Measurements from ENCODE around the gene IL17RC. TPM values are rescaled to one million over a fixed set of nuclear protein-coding genes. Genes with fewer than 3 reads are reported as not detected.

IL17RC gene
- polyA plus RNA-seq, 3 donors = 30.9 to 42.3 (median 39.6) TPM

DNA sequence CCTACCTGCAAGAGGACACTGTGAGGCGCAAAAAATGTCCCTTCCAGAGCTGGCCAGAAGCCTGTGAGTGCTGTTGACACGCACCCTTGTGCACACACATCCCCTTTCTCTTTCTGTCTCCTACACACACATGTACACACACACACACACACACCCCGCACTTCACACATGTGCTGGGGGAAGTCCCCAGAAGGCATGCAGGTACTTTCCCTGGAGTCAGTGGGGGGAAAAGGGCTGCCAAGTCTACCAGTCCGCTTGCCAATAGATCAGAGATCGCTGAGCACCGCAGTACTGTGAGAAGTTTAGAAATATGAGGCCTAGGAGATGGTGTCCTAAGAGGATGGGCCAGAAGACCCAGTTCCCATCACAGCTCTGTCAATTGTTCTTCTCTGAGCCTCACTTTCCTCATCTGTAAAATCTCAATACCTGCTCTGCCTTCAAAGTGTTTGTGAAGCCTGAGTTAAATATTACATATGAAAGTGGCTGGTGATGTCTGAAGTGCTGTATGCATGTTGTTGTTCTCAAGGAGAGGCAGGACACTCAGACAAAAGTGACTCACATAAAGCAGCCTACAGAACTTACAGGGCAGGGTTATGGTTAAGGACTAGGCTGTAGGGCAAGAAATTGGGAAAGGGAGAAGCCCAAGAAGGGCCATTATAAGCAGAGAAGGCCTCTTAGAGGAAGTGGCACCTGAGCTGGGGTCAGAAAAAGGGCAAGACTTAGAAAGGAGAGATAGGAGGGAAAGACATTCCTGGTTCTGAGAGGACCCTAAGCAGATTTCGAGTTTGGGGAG lies 7.5 kb upstream of the IL17RC start:
- DNase-seq (ENCODE audit: extremely low read depth in 1 of 11, low read depth in 9 of 11, low spot score in 4 of 11) = no peak

DNA sequence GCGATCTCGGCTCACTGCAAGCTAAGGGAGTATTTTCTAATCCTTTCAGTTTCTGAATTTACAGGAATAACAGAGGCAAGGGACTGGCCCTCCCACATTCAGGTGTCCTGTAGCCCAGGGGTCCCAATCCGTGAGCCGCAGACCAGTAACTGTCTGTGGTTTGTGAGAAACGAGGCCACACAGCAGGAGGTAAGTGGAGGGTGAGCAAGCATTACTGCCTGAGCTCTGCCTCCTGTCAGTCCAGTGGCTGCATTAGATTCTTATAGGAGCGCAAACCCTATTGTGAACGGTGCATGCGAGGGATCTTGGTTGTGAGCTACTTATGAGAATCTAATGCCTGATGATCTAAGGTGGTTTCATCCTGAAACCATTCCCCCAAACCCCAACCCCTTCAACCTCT lies 5.0 kb upstream of the IL17RC start:
- no peak for DNase-seq (ENCODE audit: extremely low read depth in 1 of 11, low read depth in 9 of 11, low spot score in 4 of 11)

DNA sequence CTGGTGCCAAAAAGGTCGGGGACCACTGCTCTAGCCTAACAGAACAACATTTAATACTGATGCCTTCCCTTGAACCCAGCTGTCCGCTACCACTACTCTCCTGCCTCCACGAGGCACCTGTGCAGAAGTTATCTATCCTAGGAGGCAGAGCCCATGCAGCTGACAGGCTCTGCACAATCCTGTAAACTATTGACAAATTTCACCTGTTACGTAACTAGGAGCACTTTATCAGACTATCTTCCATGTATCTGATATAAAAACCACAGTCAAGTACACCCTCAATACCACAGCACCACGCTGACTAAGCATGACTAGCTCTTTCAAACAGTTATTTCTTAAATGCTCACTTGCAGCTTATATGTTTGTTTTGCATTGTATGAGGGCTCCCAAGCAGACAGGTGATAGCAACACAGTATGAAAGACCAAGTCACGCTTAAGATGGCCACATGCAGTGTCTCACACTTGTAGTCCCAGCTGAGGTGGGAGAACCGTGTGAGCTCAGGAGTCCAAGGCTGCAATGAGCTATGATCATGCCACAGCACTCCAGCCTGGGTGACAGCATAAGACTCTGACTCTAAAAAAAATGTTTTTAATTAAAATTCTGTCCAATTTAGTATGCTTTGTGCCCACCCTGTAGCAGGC lies 4.5 kb upstream of the IL17RC start:
- DNase-seq (ENCODE audit: extremely low read depth in 1 of 11, low read depth in 9 of 11, low spot score in 4 of 11) = no peak

DNA sequence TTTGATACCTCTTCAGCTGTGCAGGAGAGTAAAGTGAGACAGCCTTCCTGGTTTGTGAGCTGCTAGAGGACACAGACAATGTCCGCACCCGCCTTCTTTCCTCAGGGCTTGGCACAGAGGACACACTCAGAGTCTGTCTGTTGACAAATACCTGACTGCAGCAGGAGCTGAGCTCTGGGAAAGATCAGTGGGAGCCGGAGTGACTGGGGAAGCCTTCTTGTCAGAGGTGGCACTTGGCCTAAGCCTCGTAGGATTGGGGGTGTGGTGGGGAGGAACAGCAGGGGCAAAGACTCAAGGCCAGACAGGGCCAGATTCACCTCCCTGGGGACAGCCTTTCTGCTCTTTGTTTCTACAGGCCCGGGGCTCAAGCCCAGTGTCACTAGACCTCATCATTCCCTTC lies 3.3 kb upstream of the IL17RC start:
- no peak for DNase-seq (ENCODE audit: extremely low read depth in 1 of 11, low read depth in 9 of 11, low spot score in 4 of 11)

DNA sequence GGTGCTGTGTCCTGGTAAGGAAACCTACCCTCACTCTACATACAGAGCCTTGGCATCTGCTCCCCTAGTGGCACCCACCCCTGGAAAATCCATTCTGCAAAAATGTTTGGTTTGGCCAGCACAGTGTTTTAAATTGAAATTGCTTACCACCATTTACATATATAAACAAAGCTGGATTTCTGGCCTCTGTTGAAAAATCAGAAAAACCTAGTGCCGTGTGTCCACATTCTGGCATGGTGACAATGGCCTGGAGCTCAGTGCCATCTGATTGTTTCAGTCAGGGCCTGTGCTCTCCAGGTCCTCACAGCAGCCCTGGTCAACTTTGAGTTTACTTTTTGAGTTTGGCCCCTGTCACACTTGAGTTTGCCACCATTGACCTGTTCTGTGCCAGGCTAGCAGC lies 2.9 kb upstream of the IL17RC start:
- no peak for DNase-seq (ENCODE audit: extremely low read depth in 1 of 11, low read depth in 9 of 11, low spot score in 4 of 11)

DNA sequence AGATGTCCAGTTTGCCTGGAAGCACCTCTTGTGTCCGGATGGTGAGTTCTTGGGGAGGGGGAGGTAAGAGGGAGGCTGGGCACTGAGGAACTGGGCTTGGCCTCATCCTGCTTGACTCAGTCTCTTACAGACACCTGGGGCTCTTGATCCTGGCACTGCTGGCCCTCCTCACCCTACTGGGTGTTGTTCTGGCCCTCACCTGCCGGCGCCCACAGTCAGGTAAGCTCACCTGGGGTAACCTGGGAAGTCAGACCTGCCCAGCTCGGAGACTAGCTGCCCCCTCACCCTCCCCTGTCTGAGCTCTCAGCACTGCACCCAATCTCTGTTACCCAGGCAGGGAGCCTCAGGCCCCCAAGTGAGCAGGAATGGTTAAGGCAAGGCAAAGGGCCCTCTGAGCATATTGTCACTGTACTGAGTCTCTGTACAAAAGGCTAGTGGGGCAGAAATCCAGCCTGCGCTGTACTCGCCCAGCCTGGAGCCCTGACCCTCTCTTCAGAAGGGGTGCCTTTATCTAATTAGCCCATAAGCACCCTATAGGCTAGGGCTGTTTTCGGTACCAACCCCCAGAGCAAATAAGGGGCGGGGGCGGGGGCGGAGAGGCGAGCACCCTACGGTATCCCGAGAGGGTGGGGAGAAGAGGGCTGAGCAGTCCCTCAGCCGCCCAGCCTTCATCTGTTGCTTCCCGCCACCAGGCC lies 2.2 kb upstream of the IL17RC start:
- DNase-seq (ENCODE audit: extremely low read depth in 1 of 11, low read depth in 9 of 11, low spot score in 4 of 11) = no peak

DNA sequence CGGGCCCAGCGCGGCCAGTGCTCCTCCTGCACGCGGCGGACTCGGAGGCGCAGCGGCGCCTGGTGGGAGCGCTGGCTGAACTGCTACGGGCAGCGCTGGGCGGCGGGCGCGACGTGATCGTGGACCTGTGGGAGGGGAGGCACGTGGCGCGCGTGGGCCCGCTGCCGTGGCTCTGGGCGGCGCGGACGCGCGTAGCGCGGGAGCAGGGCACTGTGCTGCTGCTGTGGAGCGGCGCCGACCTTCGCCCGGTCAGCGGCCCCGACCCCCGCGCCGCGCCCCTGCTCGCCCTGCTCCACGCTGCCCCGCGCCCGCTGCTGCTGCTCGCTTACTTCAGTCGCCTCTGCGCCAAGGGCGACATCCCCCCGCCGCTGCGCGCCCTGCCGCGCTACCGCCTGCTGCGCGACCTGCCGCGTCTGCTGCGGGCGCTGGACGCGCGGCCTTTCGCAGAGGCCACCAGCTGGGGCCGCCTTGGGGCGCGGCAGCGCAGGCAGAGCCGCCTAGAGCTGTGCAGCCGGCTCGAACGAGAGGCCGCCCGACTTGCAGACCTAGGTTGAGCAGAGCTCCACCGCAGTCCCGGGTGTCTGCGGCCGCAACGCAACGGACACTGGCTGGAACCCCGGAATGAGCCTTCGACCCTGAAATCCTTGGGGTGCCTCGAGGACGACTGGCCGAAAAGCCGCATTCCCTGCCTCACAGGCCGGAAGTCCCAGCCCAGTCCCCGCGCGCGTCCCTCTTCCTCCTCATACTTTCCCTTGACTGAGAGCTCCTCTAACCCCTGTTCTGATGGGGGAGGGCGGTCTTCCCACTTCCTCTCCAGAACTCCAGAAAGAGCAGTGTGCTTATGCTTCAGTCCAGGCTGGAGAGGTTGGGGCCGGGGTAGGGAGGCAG lies 1.4 kb upstream of the IL17RC start:
- DNase-seq (ENCODE audit: extremely low read depth in 1 of 11, low read depth in 9 of 11, low spot score in 4 of 11) = peak in 6 of 11 donors; percentile 54 to 66 (median 61)

DNA sequence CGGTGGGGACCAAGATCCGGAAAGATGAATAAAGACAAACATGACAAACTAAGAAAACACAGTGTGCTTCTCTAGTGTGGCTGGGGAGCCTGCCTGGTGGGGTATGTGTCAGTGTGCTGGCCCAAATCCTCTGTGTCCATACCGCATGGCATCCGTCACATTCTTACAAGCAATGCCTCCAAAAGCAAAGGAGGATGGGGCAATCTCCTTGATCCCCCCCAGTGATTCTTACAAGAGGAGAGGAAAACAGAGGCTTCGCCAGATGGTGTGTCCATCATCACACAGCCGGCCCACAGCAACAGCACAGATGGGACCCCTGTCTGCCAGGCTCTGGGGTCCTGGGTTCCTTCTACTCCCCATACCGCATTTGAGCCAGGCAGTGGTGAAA lies 558 bp upstream of the IL17RC start:
- no peak for DNase-seq (ENCODE audit: extremely low read depth in 1 of 11, low read depth in 9 of 11, low spot score in 4 of 11)

DNA sequence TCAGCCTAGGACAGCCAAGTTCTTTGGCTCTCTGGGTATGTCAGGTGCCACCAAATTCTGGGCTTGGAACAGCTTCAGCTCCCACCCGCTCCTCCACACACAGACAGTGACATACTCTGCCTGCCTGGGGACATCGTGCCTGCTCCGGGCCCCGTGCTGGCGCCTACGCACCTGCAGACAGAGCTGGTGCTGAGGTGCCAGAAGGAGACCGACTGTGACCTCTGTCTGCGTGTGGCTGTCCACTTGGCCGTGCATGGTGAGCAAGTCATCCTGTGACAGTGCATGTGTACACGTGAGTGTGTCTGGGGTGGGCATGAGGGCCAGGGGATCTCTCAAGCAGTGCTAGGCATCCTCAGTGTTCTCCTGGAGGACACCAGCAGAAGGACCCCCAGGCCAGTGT lies 922 bp downstream of the IL17RC start:
- no peak for DNase-seq (ENCODE audit: extremely low read depth in 1 of 11, low read depth in 9 of 11, low spot score in 4 of 11)

DNA sequence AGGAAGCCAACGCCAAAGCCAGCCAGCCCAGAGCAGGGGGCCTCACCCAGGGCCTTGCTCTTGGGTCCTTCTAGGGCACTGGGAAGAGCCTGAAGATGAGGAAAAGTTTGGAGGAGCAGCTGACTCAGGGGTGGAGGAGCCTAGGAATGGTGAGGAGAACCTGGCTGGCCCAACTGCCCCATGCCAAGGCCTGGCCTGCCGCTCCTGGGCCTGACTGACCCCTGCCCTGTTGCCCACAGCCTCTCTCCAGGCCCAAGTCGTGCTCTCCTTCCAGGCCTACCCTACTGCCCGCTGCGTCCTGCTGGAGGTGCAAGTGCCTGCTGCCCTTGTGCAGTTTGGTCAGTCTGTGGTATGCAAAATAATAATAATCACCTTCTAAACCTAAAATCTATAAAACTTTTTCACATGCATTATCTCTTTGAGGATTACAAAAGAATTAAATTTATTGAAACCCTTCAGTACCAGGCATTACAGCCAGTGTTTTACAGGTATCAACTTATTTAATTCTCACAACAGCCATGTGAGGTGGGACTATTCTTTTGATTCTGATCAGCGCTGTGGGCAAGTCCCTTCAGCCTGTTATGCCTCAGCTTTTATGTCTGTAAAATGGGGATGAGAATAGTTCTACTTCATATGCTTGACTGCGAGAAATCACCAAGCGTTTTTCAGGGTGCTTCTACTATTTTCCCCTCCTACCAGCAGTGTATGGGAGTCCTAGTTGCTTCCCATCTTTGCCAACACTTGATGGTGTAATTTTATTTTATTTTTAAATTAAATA lies 1.6 kb downstream of the IL17RC start:
- no peak for DNase-seq (ENCODE audit: extremely low read depth in 1 of 11, low read depth in 9 of 11, low spot score in 4 of 11)

DNA sequence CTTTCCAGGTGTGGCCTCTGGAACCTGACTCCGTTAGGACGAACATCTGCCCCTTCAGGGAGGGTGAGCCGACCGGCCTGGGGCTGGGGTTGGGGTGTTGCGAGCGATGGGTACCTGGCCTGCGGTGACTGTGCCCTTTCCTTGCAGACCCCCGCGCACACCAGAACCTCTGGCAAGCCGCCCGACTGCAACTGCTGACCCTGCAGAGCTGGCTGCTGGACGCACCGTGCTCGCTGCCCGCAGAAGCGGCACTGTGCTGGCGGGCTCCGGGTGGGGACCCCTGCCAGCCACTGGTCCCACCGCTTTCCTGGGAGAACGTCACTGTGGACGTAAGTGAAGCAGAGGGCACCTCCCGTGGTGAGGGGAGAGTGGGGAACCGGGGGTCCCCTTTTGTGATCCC lies 11.3 kb downstream of the IL17RC start:
- no peak for DNase-seq (ENCODE audit: extremely low read depth in 1 of 11, low read depth in 9 of 11, low spot score in 4 of 11)

DNA sequence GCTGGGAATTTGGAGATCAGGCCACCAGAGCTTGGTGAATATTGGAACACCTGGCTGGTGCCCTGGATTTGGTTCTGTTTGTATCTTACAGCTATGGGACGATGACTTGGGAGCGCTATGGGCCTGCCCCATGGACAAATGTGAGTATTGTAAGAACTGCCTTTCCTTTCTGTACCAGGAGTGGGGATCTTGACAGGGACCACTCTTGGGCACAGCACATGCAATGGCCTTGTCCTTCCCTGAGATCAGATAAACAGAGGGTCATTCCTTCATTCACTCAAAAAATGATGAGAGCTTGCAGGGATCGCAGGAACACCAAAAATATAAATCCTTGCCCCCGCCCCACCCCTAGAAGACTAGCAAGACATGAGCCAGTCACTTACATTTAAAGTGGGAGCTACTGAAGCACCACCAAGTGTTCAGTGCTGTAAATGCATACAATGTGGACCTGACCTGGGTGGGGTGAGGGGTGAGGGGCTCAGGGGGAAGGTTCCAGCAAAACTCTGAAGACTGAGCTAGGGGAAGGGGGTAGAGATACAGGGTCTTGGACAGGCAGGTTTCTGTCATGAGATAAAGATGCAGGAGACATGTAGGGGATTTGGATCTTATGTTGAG lies 14.0 kb downstream of the IL17RC start:
- no peak for DNase-seq (ENCODE audit: extremely low read depth in 1 of 11, low read depth in 9 of 11, low spot score in 4 of 11)

DNA sequence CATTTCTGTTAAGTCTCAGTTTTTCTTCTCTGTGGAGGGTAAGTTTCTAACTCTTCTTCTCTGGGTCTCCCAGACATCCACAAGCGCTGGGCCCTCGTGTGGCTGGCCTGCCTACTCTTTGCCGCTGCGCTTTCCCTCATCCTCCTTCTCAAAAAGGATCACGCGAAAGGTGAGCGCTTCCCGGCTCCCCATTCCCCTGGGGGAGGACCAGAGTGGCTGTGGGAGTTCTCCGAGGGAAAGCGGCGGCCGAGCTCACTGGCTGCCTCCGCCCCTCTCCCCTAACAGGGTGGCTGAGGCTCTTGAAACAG lies 15.6 kb downstream of the IL17RC start:
- DNase-seq (ENCODE audit: extremely low read depth in 1 of 11, low read depth in 9 of 11, low spot score in 4 of 11) = no peak

DNA sequence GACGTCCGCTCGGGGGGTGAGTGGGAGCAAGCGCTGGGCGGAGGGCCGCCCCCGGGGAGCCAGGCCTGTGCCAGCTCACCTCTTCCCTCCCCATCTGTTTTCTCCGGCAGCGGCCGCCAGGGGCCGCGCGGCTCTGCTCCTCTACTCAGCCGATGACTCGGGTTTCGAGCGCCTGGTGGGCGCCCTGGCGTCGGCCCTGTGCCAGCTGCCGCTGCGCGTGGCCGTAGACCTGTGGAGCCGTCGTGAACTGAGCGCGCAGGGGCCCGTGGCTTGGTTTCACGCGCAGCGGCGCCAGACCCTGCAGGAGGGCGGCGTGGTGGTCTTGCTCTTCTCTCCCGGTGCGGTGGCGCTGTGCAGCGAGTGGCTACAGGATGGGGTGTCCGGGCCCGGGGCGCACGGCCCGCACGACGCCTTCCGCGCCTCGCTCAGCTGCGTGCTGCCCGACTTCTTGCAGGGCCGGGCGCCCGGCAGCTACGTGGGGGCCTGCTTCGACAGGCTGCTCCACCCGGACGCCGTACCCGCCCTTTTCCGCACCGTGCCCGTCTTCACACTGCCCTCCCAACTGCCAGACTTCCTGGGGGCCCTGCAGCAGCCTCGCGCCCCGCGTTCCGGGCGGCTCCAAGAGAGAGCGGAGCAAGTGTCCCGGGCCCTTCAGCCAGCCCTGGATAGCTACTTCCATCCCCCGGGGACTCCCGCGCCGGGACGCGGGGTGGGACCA lies 16.1 kb downstream of the IL17RC start:
- DNase-seq (ENCODE audit: extremely low read depth in 1 of 11, low read depth in 9 of 11, low spot score in 4 of 11) = peak in 8 of 11 donors; percentile 42 to 75 (median 56)

DNA sequence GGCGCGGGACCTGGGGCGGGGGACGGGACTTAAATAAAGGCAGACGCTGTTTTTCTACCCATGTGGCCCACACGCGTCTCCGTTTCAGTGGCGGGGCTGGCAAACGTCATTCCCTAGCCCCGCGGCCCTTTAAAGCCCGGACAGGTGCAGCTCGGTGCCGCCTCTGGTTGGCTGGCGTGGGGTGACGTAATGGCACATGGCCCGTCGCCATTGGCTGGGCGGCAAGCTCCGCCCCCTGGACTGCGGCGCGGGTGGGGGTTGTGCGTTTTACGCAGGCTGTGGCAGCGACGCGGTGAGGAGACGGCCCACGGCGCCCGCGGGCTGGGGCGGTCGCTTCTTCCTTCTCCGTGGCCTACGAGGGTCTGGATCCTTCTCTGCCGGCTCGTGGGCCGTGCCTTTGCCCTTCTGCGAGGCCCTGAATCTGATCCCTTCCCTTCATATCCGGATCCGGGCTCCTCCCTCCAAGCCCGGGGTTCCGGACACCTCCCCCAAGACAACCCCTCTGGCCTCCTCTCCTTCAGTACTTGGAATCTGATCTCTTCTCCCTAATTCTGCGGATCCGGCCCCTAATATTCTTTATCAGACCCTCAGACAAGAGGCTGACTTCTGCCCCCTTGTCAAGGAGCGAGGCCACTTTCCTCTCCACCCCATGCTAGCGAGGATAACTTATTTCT lies 16.8 kb downstream of the IL17RC start, which contains the start of gene CRELD1:
CRELD1 (plus strand) TSS at position 274 of the 674 bp plus-strand sequence. CDS start 605 bp downstream, outside the sequence.
- peak; percentile 77 to 92 (median 90) for DNase-seq (ENCODE audit: extremely low read depth in 1 of 11, low read depth in 9 of 11, low spot score in 4 of 11)

DNA sequence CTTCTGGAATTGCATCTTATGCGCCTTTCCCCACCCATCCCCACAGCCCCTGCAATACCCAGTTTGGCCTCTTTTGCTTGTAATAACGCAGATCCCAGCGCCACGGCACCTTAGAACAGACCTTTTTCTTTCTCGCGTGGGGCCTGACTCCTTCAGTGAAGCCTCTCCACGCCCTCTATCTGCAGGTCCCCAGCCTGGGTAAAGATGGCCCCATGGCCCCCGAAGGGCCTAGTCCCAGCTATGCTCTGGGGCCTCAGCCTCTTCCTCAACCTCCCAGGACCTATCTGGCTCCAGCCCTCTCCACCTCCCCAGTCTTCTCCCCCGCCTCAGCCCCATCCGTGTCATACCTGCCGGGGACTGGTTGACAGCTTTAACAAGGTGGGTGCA lies 17.3 kb downstream of the IL17RC start:
- no peak for DNase-seq (ENCODE audit: extremely low read depth in 1 of 11, low read depth in 9 of 11, low spot score in 4 of 11)

DNA sequence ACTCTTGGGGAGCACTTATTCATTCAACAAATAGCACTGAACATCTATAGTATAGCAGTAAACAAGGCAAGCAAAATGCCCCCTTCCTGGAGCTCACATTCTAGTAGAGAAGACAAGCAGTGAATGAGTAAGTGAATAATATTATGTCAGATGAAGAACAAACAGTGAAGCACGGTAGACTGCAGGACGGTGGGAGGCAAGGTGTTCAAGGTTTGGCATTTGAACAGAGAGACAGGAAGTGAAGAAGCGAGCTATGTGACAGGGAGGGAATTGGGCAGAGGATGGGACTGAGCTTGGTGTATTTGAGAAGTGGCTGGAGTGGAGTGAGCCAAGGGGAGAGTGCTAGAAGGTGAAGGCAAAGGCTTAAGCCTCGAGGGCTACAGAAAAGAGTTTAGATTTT lies 18.1 kb downstream of the IL17RC start:
- DNase-seq (ENCODE audit: extremely low read depth in 1 of 11, low read depth in 9 of 11, low spot score in 4 of 11) = no peak
